Amniotic epithelial cell (primary cell): ENCODE data around the gene FLNB.

Experiments used
- DNase-seq: peaks from one replicate; pipeline ENCODE4 v3.0.0-alpha.2; 2010; ENCODE audit warnings: low read depth

Gene FLNB

GRCh38 chr3:58074997-58075396 is 66.8 kb downstream of the FLNB start:
- DNase-seq, result no peak

GRCh38 chr3:58077596-58078285 is 69.5 kb downstream of the FLNB start:
- DNase-seq, result no peak

DNA sequence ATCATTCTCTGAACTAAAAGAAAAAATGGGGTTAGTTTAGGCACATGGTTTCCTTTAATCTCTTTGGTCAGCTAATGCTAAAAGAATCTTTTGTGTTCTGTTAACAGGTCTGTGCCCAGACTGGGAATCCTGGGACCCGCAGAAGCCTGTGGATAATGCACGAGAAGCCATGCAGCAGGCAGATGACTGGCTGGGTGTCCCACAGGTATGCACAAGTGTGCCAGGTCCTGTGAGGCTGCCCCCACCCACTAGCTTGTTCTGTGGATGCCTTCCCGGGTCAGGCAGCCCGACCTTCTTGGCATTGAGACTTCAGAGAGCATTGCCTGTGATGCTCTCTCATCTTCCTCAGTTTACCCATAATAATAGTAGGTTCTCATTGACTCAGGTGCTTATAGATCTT is 70.4 kb downstream of the FLNB start:
- DNase-seq, result no peak

GRCh38 chr3:58079773-58080172 is 71.6 kb downstream of the FLNB start:
- DNase-seq, result no peak

DNA sequence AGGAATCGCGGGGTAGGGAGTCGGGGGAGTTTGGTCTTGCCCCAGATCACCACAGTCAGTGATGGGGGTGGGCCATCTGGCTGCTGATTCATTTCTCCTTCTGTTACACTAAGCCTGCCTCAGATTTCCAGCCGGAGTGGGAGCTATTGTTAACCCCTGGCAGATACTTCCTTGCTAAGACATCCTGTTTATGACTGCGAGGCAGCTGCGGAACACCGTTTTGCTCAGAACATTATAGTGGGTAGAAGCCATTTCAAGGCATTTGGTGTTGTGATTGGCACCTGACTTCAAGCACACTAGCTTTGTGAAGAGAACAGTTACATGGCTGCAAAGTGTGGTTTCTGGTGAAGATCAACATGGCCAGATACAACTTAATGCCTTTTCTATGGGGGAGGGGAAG is 73.8 kb downstream of the FLNB start:
- peak; percentile 91 for DNase-seq

- no peak for DNase-seq
Measured at GRCh38 chr3:58084166-58084565, 75.9 kb downstream of the FLNB start.

DNA sequence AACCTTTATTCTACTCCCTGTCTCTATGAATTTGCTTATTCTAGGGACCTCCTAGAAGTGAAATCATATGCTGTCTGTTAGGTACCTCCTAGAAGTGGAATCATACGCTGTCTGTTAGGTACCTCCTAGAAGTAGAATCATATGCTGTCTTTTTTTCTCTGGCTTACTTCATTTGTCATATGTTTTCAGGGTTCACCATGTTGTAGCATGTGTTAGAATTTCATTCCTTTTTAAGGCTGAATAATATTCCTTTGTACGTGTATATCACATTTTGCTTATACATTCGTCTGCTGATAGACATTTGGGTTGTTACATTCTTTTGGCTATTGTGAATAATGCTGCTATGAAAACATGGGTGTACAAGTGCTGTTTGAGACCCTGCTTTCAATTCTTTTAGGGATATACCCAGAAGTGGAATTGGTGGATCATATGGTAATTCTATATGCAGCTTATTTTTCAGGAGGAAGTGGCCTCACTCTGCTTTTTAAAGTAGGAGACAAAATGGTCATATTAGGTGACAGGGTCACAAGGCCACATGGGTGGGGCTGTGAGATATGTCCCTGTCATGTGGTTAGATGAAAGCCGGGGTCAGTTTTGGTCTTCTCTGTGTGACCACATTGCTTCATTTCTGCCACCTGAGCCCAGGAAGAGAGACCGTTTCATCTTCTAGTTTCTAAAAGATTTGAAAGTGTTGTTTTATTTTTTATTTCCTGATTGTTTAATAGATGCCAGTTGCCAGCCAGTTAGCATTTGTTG is 76.7 kb downstream of the FLNB start:
- no peak for DNase-seq

GRCh38 chr3:58085616-58086015 is 77.4 kb downstream of the FLNB start:
- no peak for DNase-seq

DNA sequence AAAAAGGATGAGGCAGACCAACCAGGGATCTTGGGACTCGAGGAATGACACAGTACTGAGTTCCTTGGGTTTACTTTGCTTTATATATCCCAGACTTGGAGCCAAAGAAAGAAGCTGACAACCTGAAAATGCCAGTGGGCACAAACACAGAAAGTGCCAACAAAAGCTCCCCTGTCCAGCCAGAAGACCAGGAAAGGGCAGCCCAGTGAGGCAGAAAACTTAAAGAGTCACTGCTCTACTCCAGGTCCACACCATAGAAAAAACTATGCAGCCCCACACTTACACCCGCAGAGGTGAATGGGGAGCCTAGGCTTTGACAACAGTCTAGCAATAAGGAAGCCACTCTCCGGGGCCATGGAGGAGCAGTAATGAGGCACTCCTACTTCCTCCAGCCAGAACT is 80.3 kb downstream of the FLNB start:
- DNase-seq, result no peak

DNA sequence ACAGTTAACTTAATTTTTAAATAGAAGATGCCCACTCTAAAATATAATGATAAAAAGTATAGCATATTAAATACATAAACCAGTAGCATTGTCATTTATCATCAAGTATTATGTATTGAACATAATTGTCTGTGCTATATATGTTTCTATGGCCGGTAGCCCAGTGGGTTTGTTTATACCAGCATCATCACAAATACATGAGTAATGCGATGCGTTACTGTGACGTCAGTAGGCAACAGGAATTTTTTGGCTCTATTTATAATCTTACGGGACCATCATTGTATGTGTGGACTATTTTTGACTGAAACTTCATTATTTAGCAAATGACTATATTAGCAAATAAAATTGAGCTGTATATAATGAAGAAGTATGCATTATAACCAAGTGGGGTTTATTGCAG is 82.1 kb downstream of the FLNB start:
- peak; percentile 45 for DNase-seq

DNA sequence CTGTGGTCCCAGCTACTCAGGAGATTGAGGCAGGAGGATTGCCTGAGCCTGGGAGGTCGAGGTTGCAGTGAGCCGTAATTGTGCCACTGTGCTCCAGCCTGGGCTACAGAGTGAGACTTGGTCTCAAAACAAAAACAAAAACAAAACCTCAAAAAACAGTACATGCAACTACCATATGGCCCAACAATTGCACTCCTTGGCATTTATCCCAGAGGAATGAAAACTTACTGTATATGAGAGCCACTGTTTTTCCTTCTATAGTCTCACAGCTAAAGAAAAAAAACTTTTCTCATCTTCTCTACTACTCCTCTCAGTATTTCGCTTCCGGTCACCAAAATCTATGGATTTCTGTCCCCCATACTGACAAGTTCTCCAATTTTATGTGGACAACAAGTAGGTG is 84.3 kb downstream of the FLNB start:
- DNase-seq, result peak; percentile 39

GRCh38 chr3:58093574-58094195 is 85.5 kb downstream of the FLNB start:
- DNase-seq, result peak; percentile 94

GRCh38 chr3:58094657-58095056 is 86.4 kb downstream of the FLNB start:
- DNase-seq, result no peak

- no peak for DNase-seq
Measured at GRCh38 chr3:58095603-58096138, 87.4 kb downstream of the FLNB start.

GRCh38 chr3:58098531-58098930 is 90.3 kb downstream of the FLNB start:
- DNase-seq, result no peak

DNA sequence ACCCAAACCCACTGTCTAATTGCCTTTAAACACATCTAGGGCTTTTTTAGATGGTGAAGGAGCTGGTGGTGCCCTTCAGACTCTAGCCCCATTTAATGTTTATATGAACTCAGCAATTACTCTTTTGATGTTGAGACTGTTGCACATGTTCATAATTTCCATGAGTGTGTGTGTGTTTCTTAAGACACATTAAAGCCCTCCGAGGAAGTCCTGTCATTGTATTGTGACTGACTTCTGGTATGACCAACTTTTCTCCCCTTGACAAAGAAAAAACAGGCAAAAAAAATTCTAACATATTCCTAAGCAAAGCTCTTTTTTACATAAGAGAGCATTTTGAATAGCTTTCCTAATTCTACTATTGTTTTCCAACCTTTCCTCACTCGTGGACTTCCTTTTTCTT is 91.6 kb downstream of the FLNB start:
- no peak for DNase-seq

DNA sequence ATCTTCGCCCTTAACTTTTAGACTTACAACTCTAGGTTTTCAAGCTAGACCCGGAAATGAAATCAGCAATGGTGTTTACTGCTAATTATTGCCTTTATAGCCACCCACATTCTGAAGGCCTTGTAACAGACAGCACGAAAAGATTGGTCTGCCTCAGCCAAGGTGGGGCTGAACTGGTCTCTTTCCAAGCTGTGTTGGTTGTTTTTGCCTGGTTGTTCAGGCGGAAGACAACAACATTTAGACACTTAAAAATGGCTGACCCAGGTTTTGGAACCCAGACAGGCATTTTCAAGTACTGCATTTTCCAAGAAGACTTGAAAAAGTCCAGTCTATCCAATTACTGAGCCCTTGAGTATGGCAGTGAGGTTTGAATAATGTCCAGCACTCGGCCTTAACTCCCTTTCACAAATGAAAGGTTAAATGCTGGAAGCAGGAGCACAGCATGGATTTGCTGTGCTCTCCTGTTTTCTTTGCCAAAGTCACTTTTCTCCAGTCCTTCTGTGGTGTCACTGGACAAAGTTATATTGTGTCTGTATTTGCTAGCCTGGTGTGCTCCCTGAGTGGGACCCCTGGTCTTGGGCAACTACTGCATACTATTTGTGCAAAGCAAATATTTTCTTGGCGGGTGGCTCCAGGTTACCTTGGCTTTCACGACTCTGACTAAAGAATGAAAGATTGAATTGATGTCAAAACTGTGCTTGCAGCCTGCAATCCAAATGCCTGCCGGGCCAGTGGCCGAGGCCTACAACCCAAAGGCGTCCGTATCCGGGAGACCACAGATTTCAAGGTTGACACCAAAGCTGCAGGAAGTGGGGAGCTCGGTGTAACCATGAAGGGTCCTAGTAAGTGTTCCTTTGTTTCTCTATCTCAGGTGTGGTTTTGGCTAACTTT is 93.5 kb downstream of the FLNB start:
- no peak for DNase-seq

DNA sequence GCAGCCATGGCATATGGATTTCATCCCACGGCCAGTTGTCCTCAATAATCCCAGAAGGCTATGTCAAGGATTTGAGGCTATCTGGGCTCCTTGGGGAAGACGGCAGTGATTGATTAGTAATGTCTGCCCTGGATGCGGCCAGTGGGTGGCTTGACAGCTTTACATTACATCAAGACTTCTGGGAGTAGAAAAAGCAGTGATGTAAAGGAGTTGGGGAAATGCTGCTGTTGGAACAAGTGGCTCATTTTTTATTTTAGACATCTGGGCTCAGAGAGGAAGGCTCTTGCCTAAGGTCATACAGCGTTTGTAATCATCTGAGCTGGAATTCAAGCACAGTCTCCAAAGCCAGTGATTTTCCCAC is 94.1 kb downstream of the FLNB start:
- DNase-seq, result peak; percentile 80

GRCh38 chr3:58102976-58103451 is 94.8 kb downstream of the FLNB start:
- peak; percentile 72 for DNase-seq

DNA sequence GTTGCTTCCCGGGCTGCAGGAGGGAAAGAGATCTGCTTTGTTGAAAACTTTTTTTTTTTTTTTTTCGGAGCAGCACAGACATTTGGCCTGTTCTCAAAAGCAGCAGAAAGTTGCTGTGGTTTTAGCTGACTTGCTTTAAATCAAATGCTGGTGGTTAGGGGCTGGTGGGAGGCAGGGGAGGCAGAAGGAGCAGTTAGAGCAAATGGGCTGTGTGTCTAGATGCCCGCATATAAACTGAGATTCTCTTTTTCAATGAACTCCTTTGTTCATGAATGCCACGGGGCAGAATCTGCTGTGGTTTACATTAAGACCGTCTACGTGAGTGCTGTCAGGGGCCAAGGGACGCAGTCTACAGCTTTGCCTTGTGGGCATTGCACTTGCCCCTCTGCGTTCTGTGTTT is 95.9 kb downstream of the FLNB start:
- peak; percentile 72 for DNase-seq

DNA sequence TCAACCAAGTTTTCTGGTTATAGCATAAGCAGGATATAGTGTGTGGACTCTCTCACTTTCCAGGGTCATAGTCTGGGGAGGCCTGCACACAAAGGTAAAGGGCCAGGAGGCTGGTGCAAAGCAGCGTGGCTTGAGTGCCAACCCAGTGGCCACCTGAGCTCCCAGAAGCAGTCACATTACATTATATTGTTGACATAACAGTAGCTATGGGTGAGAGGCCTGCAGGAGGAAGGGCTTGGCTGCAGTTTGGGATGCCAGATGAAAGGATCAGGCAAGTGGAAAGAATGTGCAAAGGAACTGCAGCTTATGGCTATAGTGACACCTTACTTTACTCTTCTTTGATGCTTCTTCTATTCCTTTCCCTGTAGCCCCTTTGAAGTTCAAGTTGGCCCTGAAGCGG is 96.5 kb downstream of the FLNB start:
- DNase-seq, result no peak

DNA sequence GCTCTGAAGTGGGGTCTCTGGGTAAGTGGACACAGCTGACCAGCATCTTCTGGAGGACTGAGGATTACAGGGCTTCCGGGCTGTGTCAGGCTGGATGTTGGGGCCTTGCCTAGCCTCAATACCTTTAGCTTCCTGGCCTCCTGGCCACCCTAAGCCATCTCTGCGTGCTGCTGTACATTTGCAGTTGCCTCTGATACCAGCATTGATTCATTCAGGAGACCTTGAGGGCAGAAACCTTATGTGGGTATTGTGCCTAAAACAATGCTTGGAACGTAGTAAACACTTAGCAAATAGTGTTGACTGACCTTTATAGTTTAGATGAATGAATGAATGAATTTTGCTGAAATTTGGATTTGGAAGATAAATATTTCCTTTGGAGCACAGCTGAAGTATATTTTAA is 97.0 kb downstream of the FLNB start:
- DNase-seq, result no peak
